Body of pancreas (tissue), 4 donors: ENCODE data around the gene DYNC1LI1.

Experiments used
- POLR2A ChIP-seq, 3 donors: fragments of 450-650 bp; IDR thresholded peaks; one replicate each; pipeline ENCODE4 v1.6.1; 2016; ENCODE audit warnings: antibody characterized with exemption in 3 of 3, mild to moderate bottlenecking in 2 of 3
- TF ChIP-seq, protein P1 (sequence below), 7 experiments: fragments of 450-650 bp in 4 of 7; fragments of 200-600 bp in 3 of 7; sonication (generic) in 3 of 7; IDR thresholded peaks; one replicate each; pipeline ENCODE4 v1.5.1; 2016 to 2019; ENCODE audit warnings: antibody characterized with exemption in 7 of 7

GRCh38 chr3:32595323-32595722 lies 24.7 kb upstream of the DYNC1LI1 start:
- no peak for TF ChIP-seq POLR2A (IDR thresholded peaks at IDR 0.05)
- TF ChIP-seq, protein P1, sequence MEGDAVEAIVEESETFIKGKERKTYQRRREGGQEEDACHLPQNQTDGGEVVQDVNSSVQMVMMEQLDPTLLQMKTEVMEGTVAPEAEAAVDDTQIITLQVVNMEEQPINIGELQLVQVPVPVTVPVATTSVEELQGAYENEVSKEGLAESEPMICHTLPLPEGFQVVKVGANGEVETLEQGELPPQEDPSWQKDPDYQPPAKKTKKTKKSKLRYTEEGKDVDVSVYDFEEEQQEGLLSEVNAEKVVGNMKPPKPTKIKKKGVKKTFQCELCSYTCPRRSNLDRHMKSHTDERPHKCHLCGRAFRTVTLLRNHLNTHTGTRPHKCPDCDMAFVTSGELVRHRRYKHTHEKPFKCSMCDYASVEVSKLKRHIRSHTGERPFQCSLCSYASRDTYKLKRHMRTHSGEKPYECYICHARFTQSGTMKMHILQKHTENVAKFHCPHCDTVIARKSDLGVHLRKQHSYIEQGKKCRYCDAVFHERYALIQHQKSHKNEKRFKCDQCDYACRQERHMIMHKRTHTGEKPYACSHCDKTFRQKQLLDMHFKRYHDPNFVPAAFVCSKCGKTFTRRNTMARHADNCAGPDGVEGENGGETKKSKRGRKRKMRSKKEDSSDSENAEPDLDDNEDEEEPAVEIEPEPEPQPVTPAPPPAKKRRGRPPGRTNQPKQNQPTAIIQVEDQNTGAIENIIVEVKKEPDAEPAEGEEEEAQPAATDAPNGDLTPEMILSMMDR (IDR thresholded peaks at IDR 0.05), result no peak
